ENCODE measurements around the gene NATD1.
"Not testable (repeated sequence)": the region's sequence is repeated elsewhere in the genome, so short reads cannot be mapped to it uniquely, and the experiment has no call there.

NATD1 gene

DNA sequence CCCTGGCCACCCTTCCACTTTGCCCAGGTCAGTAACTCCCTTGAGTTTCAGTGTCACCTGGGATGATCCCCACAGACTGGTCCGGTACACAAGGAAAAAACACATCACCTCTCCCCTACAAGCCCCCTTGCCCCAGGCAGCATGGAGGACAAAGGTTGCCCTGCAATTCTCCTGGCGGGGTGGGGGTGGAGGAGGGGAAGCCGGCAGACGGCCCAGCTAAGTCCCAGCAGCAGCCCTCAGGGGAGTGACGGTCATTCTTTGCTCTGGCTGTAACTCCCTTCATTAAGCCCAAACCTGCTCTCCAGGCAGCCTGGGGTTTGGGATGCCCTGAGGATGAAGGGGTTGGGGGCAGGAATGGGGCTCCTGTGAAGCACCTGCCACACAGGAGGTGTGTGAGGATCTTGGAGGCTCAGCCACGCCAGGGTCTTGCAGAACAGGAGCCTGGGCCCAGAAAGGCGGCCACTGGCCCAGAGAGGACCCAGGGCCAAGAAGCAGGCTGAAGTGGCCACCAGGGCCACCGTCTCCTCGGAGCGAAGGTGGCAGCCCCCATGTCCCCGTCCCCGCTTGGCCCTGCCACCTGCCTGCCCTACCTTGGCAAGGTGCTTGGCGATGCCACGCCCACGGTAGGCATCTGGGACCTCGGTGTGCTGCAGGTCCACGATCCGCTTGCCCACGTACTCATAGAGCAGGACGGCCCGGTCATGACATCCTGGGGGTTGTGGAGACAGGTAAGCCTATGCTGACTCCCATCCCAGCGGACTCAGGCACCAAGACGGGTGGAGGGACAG is 9.5 kb downstream of the NATD1 start:
- DNase-seq: no peak

DNA sequence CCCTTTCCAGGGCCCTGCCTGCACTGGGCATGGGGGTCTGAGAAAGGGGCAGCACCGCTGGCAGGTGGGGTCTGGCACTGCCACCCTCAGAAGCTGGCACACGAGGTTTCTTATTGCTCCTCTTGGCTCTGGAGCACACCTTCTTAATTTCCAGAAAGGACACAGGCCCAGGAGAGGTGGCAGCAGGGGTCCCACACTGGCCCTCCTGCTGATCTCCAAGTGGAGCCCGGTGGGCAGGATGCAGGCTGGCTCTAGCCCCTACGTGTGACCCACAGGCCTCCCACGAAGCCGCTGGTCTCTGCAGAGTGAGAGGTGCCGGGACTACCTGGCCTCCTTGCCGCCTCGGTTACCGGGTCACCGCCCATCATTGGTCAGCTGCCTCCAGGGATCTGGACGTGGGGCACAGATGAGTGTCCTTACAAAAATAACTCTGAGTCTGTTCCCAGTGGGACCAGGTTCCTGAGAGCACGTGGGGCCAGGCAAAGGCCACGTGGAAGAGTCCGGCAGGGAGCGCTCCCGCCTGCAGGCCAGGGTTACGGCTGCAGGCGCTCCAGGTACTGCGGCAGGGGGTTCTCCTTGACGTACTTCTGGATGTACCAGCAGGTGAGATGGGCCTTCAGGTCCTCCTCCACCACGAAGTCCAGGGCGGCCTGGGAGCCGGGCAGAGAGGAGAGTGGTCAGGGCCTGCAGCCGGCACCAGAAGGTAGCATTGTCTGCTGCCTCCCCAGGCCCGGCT is 10.3 kb downstream of the NATD1 start:
- no peak for DNase-seq

DNA sequence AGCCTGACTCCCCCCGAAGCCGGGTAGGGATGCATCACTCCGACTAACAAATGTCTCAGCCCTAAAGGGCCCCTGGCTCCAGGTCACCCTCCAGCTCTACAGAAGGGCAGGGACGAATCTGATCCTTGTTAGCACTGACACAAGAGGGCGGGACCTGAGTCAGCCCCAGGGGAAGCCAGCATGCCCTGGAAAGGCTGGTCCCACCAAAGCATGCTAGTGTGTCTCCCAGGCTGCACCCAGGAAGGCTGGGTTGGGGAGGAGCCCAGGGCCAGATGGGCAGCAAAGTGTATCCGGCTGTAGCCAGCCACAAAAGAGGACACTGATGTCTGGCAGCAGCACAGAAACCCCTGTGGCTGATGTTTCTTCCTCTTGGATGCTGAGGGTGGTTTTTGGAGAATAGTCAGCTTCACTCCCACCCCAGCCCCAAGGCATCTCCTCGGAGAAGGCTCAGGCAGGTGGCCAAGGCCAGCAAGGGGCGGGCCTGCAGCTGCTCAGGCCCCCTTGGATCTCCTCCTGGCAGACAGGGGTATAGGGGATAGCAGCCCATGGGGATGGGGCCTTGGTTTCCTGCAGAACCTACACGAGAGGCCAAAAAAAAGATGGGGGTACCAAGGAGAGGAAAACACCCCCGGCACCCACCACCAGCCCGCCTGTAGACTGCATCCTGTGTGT is 11.0 kb downstream of the NATD1 start:
- no peak for DNase-seq

DNA sequence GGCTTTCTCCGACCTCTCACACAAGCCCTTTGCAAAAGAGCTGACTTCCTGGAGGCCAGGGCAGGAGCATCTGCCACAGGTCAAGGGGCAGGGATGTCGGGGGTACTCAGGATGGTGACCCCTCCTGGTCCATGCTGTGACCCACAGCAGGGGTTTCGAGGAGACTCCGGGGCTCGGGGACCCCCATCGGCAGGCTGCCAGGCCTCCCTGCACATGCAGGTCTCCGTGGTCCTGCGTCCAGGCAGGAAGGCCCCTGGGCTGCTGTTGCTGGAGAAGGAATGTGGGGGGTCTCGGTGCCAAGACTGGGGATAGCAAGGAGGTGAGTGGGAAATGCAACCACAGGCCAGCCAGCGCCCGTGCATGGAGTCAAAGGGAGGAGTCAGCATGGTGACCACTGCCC is 11.6 kb downstream of the NATD1 start:
- DNase-seq: no peak

DNA sequence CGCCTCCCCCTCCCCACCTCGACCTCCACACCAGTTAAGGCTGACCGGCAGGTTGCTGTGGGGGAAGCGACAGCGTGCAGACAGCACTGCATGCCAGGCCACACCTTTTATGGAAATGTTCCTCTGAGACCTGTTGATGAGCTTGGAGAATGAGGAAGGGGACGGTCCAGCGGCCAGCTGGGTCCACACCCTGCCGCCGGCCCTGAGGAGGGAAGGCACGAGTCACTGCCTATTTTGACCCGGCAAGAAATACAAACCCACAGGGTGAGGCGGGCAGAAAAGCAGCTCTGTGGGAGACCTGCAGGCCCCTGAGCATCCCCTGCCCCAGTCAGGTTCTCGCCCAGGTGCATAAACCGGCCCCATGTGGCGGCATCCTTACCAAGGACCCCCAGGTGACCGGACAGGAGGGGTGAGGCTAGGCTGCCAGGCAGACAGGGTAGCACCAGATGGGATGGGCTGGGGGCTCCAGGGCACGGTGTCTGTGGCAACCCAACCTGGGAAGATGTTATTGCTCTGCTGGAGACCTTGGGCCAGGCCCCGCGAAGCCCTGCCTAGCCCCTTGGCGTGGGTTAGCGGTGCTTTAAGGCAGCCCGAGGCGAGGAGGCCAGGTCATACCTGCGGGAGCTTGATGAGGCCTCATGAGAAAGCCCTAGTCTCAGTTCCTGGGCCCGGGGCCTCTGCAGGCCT is 12.7 kb downstream of the NATD1 start:
- no peak for DNase-seq

DNA sequence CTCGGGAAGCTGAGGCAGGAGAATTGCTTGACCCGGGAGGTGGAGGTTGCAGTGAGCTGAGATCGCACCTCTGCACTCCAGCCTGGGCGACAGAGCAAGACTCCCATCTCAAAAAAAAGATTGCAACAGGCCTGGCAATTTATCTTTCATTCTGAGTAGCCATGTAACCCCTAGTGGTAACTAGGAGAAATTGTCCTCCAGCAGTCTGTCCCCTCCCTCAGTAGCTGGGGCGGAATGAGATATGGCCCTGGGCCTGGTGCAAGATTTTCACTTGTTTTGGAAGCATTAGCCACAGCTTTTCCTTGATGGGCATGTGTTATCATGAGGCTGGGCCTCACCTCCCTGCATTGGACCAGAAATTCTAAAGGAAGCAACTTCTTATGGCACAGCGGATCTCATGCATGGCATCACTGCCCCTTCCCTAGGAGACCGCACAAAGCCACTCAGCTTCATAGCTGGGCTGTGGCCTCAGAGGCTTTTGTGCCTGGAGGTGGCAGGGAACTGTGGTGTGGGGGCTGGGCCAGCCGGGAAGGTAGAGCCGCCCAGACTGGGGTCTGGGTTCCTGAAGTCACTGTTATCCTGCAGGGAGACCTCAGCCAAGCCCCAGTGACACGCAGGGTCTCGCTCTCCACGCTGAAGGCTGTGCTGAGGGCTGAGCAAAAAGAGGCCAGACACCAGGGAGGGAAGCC is 13.4 kb downstream of the NATD1 start:
- DNase-seq: peak; percentile 29

DNA sequence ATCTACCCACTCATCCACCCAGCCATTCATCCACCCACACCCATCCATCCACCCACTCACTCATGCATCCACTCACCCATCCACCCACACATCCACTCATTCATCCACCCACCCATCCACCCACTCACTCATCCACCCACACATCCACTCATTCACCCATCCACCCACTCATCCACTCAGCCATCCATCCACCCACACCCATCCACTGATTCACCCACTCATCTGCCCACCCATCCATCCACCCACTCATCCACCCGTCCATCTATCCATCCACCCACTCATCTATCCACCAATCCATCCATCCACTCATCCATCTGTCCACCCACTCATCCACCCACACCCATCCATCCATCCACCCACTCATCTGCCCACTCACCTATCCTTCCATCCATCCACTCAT is 17.3 kb downstream of the NATD1 start:
- DNase-seq: no peak

DNA sequence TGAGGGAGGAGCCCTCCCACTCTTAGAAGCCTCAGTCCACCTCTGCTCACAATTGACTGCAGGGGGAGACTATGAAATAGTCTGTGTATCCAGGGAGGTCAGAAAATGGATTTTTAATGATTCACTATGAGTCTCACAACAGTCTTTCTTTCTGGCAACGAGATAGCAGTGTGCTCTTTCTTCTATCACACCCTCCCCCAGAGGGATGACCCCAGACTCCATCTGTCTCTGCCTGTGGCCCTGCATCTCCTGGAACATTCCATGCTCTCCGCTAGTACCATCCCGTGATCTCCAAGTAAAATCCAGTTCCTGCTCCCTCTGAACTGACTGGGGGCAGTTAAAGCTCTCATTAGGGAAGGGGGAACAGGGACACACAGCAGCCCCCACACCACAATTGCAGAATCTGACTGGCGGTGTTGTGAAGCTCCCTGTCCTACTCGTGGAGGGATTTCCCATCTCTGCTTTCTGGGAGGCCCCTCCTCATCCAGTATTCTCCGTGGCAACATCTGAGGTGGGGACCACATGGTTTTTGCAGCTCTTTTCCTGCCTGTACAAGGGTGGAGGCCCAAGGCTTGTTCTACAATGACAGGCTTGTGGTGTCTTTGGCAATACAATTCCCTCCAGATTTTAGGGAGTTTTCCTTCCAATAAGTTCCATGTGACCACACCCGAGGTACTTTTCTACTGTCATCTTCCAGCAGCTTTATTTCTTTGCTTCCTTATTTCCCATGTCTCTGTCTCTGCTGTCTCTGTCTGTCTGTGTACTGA is 19.4 kb downstream of the NATD1 start:
- DNase-seq: no peak

DNA sequence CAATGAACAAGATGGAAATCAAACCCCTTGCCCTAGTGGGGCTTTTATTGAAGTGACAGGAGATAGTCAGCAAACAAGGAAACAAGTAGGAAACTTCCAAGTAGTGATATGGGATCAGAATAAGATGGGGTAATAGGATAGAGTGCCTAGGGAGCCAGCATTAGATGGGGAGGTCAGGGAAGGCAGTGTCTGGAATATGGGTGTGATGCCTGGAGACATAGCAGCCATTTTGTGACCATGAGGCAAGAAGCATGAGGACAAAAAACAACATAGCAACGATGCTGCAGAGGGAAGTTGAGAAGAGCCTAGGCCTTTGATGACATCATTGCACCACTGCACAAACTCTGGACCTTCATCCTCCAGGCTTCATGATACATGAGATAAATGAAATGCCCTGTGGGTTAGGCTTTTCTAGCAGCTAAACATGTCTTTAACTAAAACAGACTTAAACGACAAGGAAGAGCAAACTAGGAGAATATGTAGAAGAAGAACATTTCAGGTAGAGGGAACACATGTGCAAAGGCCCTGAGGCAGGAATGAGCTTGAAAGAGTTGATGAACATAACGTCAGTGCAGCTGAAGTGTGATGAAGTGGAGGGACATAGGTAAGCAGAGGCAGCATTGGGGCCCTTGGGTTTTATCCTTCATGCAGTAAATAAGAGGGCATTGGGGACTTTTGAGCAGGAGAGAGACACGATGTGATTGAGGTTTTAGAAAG is 21.0 kb downstream of the NATD1 start:
- DNase-seq: no peak

DNA sequence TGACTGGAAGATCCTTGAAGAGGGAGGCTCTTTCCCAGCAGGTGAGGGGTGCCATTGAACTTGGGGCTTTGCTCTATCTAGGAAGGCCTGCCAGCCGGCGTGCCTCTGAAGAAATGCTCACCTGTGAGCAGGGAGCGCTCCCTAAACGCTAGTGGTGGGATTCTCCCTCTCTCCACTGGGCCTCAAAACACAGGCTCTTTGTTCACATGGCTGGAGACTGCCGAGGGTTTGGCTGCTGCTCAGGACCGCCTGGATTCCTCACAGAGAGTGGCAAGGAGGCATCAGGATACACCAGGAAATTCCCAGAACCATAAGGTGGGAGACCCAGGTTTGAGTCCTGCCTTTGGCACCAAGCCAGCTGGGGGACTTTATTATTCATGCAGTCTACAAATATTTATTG is 21.7 kb downstream of the NATD1 start:
- no peak for DNase-seq

DNA sequence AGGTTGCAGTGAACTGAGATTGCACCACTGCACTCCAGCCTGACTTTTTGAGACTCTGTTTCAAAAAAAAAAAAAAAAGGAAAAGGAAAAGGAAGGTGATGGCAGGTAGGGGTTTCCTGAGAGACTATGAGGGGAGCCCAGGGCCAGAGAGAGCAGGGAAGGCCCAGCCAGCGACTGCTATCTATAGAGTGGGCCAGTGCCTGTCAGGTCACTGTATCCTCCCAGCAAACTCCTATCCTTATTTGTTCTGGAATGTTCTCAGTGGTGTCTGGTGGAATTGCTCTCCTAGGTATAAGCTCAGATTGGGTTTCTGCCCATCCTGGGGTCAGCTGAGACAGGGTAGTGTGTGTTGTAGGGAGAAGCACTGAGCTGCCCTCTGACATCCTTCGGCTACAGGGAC is 24.4 kb downstream of the NATD1 start:
- no peak for DNase-seq

DNA sequence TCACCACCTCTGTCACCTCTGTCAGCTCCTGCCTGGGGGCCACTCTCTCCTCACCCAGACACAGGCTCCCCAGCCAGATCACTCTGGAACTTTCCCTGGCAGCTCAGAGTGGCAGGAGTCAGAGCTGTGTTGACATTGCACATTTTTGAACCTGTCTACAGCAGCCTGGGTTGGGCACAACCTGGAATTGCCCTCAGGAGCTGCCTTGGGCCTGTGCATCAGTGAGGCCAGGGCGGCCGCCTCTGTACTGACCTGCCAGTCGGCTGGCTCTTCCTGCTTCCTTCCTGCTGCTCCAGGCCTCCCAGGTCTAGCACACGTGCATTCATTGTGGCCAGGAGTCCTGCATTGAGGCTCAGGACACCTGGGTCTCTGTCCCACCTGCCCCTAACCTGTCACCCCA is 25.1 kb downstream of the NATD1 start:
- DNase-seq: no peak

DNA sequence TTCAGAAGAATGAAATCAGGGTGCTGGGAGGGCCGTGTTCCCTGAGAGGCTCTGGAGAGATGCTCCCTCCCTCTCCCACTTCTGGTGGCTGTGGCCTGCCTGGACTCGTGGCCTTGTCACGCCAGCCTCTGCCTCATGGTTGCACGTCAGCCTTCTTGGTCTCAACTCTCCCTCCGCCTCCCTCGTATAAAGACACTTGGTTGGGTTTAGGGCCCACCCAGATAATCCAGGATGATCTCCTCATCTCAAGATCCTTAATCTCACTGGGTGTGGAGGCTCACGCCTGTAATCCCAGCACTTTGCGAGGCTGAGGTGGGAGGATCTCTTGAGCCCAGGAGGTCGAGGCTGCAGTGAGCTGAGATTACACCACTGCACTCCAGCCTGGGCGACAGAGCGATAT is 25.9 kb downstream of the NATD1 start:
- DNase-seq: not testable (repeated sequence)

DNA sequence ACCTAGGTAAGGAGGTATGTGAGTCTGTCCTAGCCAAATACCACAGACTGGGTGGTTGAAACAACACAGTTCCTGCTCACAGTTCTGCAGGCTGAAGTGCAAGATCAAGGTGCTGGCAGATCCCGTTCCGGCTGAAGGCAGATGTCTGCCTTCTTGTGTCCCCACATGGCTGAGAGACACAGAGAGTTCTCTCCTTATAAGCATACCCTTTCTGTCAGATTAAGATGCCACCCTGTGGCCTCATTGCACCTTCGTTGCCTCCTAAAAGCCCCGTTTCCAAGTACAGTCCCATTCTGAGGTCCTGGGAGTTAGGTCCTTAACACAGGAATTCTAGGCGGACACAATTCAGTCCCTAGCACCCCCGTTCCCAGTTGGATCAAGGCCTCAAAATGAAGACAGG is 30.1 kb downstream of the NATD1 start:
- no peak for DNase-seq

DNA sequence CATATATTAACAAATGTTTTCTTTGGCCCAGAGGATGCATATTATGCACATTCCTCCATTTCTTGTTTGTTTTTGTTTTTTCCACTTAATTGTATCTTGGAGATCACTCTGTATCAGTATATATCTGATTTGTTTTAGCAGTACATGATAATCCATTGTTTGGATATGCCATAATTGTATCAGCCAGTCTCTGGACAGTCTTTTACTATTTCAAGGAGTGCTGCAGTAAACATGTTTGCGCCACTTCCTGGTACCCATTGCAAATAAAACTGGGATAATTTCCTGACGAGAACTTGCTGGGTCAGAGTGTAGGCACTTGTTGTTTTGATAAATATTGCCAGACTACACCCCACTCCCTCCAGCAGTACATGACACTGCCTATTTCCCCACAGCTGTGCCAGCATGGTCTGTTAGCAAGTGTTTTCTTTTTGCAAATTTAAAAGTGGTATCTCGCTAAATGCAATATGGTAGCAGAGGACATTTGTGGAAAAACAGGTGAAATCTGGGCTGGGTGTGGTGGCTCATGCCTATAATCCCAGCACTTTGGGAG is 34.3 kb downstream of the NATD1 start:
- no peak for DNase-seq

DNA sequence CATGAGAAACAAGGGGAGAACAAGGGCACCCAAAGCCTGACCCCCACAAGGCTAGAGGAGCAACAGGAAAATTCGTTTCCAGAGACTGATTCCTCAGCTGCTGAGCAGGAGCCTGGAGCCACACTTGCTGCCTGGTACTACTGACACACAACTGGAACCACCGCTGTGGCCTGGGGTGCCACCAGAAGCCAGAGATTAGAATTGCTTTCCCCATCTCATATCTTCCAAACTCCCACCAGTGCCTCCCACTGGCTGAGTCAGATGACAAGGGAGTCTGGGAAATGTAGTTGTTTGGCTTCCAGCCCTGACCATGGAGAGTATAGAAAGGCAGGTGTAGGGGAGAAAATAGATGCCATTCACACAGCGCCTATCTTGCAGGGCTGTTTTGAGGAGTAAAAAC is 35.1 kb downstream of the NATD1 start:
- DNase-seq: no peak

DNA sequence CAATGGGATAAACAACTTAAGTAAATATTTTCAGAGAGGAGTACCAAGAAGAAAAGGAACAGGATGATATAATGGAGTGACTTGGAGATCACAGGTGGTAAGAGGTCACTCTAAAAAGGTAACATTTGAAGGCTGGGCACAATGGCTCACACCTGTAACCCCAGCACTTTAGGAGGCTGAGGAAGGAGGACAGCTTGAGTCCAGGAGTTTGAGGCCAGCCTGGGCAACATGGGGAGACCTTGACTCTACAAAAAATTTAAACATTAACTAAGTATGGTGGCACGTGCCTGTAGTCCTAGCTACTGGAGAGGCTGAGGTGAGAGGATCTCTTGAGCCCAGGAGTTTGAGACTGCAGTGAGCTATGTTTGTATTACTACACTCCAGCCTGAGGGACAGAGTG is 35.9 kb downstream of the NATD1 start:
- no peak for DNase-seq

DNA sequence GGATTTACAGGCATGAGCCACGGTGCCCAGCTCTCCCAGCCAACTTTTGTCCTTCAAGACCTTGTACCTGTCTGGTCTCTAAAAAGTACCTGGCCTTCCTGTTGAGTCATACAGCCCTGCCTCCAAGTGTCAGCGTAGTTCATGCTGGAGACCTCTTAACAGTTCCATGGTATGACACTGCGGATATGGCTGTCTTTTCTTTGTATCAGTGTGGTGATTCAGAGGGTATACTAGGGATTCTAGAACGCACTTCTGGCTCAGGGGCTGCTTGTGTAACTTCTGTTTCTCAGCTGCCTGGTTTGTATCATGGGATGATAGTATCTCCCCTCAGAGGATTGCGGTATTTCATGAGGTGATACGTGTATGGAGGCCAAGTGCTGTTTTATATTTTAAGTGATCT is 37.3 kb downstream of the NATD1 start:
- DNase-seq: no peak

DNA sequence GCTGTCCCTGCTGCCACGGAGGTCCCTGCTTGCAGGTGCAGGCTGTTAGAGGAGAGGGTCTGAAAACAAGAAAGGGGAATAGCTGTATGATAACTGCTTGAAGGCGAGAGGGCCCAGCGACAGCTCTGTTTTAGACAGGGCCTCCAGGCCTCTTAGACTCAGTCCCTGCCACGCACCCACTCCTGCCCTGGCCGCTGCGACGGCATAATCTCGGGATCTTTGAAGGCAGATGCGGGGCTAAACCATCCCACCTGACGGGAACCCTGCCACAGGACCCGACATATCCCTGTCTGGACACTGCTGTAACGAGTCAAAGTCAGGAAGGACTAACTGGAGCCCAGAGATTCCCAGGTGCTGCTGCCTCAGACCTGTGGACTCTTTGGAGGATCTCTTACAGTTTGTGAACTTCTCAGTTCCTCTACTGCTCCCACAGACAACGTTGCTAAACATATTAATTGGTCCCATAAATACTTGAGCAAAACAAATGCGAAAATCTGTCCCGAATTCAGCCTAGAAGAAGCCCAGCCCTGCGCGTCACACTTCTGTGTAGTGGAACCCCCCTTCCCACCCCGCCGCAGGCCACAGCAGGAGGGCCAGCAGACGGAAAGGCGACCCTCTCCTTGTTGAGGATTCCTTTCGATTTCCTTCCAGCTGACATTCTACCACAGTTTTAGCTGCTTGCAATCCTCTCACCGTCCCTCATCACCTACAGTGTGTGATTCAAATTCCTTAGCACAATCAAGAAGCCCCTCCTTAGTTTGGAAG is 38.3 kb downstream of the NATD1 start:
- no peak for DNase-seq

All from NCI-H146 (cell line).